Measurements from ENCODE around the gene GPX4.

Gene GPX4

DNA sequence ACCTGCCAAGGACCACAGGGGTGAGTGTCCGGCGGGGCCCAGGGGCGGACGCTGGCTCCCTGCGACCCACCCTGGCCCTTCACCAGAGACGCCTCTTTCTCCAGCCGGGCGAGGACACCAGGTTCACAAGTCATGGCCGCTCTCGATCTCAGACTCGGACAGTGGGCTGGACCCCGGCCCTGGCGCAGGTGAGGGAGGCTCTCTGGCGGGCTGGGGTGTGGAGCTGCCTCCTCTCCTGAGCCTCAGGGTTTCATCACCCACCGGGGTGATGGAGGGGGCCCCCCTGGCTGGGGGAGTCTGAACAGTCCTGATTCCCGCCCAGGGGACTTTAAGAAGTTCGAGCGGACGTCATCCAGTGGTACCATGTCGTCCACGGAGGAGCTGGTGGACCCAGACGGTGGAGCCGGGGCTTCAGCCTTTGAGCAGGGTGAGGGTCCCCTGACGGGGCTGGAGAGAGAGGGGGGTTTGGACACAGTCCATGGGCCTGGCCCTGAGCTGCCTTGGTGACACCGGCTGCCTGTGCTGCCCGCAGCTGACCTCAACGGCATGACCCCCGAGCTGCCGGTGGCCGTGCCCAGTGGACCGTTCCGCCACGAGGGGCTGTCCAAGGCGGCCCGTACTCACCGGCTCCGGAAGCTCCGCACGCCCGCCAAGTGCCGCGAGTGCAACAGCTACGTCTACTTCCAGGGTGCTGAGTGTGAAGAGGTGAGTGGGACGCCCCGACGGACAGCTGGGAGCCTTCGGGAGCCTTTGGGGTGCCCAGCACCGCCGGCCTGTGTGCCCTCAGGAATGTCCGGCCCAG is 23.2 kb upstream of the GPX4 start:
- H3K4me3 ChIP-seq (ENCODE audit: low read depth, low read length): no peak overlapping the region
- in situ Hi-C loops (cut with HindIII; ENCODE audit: low sequenced_read_pairs): no loop called here
- TF ChIP-seq, protein P1, sequence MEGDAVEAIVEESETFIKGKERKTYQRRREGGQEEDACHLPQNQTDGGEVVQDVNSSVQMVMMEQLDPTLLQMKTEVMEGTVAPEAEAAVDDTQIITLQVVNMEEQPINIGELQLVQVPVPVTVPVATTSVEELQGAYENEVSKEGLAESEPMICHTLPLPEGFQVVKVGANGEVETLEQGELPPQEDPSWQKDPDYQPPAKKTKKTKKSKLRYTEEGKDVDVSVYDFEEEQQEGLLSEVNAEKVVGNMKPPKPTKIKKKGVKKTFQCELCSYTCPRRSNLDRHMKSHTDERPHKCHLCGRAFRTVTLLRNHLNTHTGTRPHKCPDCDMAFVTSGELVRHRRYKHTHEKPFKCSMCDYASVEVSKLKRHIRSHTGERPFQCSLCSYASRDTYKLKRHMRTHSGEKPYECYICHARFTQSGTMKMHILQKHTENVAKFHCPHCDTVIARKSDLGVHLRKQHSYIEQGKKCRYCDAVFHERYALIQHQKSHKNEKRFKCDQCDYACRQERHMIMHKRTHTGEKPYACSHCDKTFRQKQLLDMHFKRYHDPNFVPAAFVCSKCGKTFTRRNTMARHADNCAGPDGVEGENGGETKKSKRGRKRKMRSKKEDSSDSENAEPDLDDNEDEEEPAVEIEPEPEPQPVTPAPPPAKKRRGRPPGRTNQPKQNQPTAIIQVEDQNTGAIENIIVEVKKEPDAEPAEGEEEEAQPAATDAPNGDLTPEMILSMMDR (IDR thresholded peaks at IDR 0.05; ENCODE audit: low read depth, low read length, missing control alignments): no peak
- DNase-seq (ENCODE audit: low read depth): no peak

DNA sequence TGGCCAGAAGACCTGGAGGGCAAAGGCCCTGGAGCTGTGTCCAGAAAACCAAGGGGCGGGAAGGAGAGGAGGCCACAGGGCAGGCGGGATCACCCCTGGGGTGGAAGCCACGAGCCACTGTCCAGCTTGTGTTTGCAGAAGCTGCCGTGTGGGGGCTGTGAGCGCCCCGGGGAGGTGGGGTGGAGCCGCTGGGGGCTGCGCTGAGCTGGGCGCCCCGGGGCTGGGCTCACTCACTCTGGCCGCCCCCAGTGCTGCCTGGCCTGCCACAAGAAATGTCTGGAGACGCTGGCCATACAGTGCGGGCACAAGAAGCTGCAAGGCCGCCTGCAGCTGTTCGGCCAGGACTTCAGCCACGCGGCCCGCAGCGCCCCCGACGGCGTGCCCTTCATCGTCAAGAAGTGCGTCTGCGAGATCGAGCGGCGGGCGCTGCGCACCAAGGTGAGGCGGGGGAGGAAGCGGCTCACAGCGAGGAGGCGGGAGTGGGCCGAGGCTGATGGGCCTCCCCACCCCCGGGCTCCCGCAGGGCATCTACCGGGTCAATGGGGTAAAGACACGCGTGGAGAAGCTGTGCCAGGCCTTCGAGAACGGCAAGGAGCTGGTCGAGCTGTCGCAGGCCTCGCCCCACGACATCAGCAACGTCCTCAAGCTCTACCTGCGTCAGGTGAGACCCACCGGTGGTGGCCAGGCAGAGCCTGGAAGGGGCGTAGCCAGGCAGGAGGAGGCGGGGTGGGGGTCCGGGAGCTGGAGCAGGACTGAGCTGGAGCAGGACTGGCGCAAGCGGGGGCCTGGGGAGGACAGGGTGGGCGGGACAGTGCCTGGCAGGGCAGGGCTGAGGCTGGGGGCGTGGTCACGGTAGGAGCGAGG is 22.3 kb upstream of the GPX4 start:
- in situ Hi-C loops (cut with HindIII; ENCODE audit: low sequenced_read_pairs): no loop called here
- DNase-seq (ENCODE audit: low read depth): no peak
- TF ChIP-seq, protein P1 (IDR thresholded peaks at IDR 0.05; ENCODE audit: low read depth, low read length, missing control alignments): no peak
- H3K4me3 ChIP-seq (ENCODE audit: low read depth, low read length): no peak overlapping the region

DNA sequence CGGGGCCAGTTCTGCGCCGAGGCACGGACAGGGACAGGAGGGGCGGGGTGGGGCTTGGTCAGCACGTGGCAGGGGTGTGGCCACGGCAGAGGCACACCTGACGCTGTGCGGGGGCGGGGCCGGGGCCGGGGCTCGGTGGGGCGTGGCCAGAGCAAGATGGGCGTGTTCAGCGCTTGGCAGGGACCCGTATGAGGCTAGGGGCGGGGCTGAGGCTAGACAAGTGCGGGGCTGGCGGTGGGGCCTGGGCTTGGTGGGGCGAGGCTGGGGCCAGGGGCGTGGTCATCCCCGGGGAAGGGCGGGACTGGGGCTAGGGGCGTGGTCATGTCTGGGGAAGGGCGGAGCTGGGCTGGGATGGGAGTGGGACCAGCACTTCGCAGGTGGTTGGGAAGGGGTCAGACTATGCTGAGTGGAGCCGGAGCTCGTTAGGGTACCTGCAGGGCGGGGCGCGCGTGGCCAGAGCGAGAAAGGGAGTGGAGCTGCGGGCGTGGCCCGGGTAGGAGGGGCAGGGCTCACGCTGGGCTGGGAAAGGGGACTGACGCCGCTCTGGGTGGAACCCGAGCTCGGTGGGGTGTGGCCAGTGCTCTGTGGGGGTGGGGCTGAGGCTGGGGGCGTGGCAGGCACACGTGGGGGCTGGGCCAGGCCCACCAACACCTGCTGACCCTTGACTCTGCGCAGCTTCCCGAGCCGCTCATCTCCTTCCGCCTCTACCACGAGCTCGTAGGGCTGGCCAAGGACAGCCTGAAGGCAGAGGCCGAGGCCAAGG is 21.4 kb upstream of the GPX4 start:
- in situ Hi-C loops (cut with HindIII; ENCODE audit: low sequenced_read_pairs): no loop called here
- peak overlapping the region; percentile 12 for H3K4me3 ChIP-seq (ENCODE audit: low read depth, low read length)
- DNase-seq (ENCODE audit: low read depth): no peak
- TF ChIP-seq, protein P1 (IDR thresholded peaks at IDR 0.05; ENCODE audit: low read depth, low read length, missing control alignments): no peak

DNA sequence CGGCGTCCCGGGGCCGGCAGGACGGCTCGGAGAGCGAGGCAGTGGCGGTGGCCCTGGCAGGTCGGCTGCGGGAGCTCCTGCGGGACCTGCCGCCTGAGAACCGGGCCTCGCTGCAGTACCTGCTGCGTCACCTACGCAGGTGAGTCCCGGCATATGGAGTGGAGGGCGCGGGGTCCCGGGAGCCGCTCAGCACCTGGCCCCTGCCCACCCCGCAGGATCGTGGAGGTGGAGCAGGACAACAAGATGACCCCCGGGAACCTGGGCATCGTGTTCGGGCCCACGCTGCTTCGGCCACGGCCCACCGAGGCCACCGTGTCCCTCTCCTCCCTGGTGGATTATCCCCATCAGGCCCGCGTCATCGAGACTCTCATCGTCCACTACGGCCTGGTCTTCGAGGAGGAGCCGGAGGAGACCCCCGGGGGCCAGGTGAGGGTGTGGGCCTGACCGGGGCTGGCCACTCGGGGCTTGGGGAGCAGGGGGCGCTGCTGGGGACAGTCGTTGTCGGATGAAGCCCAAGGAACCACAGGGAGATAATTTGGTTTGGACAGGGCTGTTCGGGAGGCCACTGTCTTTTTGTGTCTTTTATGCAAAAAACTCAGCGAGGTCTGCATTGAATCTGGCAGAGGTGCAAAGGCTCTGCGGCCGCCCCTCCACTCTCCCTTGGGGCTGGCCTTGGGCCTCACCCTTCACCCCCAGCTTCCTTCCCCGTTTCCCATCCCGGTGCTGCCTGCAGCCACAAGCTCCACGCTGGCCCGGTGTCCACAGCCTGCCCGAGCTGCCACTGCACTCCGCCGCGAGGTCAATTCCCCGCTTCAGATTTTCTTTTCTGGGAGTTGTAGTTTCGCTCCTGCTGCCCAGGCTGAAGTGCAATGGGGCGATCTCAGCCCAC is 20.6 kb upstream of the GPX4 start:
- no peak for DNase-seq (ENCODE audit: low read depth)
- in situ Hi-C loops (cut with HindIII; ENCODE audit: low sequenced_read_pairs): no loop called here
- H3K4me3 ChIP-seq (ENCODE audit: low read depth, low read length): no peak overlapping the region
- TF ChIP-seq, protein P1 (IDR thresholded peaks at IDR 0.05; ENCODE audit: low read depth, low read length, missing control alignments): no peak

DNA sequence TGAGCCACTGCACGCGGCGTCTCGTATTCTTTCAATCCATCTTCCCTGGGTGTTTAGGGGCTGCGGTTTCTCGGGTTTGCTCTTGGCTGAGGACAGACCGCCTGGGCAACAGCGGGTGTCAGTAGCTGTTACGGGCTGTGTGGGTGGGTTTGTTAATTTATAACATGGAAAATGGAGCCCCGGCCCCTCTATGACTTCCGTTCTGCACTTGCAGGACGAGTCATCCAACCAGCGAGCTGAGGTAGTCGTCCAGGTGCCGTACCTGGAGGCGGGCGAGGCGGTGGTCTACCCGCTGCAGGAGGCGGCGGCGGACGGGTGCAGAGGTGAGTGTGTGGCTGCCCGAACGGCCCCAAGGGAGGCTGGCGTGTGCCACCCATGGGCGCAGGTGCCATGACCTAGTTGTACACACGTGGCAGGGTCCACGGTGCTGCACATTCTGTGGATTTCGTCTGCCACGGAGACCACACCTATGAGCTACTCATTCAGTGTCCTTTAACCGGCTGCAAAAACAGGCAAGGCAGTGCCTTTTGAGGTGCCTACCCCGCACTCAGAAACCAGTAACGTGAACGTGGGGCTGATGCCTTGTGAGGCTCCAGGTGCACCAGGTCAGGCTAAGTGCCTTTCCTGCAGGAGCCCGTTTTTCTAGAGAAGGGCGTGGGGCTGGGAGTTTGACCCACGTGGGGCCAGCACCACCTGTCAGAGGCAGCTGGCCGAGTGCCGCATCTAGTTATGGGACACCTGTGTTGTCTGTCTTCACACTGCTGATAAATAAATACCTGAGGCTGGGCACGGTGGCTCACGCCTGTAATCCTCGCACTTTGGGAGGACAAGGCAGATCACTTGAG is 19.5 kb upstream of the GPX4 start:
- in situ Hi-C loops (cut with HindIII; ENCODE audit: low sequenced_read_pairs): no loop called here
- DNase-seq (ENCODE audit: low read depth): no peak
- TF ChIP-seq, protein P1 (IDR thresholded peaks at IDR 0.05; ENCODE audit: low read depth, low read length, missing control alignments): no peak

More for the DNA sequence above, 19.5 kb upstream of the GPX4 start:
- no peak overlapping the region for H3K4me3 ChIP-seq (ENCODE audit: low read depth, low read length)

All from astrocyte of the cerebellum (primary cell).